H4 (cell line): ENCODE measurements around the gene PAIP1. TPM values are rescaled to one million over a fixed set of nuclear protein-coding genes. Genes with fewer than 3 reads are reported as not detected.
"Not testable (repeated sequence)": the region's sequence is repeated elsewhere in the genome, so short reads cannot be mapped to it uniquely, and the experiment has no call there.

ENCODE experiments used
- DNase-seq: peaks from one replicate; pipeline ENCODE4 v3.0.0-alpha.2; 2015; ENCODE audit warnings: low spot score
- total RNA-seq: library from RNA; depleted of rRNA; stranded (reverse); fragments of >200 nt; shearing (Covaris generic); gene quantifications from 2 replicates; pipeline ENCODE4 v1.2.3, GENCODE V29; 2014; rRNA removed

PAIP1 gene, protein sequence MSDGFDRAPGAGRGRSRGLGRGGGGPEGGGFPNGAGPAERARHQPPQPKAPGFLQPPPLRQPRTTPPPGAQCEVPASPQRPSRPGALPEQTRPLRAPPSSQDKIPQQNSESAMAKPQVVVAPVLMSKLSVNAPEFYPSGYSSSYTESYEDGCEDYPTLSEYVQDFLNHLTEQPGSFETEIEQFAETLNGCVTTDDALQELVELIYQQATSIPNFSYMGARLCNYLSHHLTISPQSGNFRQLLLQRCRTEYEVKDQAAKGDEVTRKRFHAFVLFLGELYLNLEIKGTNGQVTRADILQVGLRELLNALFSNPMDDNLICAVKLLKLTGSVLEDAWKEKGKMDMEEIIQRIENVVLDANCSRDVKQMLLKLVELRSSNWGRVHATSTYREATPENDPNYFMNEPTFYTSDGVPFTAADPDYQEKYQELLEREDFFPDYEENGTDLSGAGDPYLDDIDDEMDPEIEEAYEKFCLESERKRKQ
- 186 and 222 TPM in 2 replicates for total RNA-seq

DNA sequence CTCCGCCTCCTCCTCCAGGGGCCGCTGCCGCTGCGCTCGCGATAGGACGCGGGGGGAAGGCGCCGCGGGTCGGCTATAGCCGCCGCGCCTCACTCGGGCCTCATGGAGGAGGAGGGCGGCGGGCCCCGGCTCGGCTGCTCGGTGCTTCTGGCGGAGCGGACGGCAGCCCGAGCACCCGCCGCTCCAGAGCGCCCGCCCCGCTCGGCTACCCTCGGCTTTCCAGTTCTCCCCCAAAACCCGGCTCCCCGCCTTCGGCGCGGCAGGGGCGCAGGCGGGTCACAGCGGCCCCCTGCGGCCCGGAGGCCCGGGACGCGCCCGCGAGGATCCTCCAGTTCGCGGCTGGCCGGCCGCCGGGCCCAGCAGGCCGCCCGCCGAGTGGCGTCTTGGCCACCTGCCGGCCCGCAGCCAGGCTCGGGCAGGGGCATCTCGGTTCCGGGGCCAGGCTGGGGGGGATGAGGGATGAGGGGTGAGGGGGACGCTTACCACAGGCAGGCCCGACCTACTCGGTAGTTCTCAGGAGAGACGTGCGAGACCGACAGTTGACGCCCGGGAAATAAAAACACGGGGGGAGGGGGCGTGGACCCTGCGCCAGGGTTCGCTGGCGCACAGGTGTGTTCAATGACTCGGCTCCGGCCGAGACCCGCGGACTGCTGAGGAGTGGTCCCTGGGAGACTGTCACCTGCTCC lies at the start of gene PAIP1:
Gene PAIP1 (minus strand): TSS at position 221 of the 686 bp plus-strand sequence. CDS start 231 bp downstream, outside the sequence.
- DNase-seq = peak; percentile 70

DNA sequence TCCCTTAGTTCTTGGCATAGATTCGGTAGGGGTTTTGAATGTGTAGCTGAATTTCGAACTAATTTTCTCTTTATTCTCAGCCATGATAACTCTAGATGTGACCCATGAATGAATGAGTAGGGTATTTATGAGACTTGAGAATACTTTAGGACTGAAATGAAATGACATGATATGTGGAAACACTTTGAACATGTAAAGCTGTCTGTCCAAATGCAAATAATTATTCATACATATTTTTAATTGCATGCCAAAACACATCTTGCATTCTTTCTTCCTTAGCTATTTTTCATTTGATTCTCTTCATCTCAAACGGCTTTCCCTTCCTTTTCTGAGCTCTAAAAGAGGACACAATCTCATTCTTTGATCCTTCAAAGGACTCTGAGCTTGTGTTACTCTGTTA lies 49.5 kb upstream of the PAIP1 start:
- no peak for DNase-seq

DNA sequence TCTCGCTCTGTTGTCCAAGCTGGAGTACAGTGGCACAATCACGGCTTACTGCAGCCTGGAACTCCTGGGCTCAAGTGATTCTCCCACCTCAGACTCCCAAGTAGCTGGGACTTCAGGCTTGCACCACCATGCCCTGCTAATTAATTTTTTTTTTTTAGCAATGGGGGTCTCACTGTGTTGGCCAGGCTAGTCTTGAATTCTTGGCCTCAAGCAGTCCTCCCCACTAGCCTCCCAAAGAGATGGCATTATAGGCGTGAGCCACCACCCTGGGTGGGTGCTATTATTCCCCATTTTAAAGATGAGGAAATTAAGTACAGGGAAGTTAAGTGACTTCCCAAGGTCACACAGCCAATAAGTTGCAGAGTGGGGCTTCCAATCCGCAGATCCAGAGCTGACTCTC lies 47.8 kb upstream of the PAIP1 start:
- DNase-seq = no peak

DNA sequence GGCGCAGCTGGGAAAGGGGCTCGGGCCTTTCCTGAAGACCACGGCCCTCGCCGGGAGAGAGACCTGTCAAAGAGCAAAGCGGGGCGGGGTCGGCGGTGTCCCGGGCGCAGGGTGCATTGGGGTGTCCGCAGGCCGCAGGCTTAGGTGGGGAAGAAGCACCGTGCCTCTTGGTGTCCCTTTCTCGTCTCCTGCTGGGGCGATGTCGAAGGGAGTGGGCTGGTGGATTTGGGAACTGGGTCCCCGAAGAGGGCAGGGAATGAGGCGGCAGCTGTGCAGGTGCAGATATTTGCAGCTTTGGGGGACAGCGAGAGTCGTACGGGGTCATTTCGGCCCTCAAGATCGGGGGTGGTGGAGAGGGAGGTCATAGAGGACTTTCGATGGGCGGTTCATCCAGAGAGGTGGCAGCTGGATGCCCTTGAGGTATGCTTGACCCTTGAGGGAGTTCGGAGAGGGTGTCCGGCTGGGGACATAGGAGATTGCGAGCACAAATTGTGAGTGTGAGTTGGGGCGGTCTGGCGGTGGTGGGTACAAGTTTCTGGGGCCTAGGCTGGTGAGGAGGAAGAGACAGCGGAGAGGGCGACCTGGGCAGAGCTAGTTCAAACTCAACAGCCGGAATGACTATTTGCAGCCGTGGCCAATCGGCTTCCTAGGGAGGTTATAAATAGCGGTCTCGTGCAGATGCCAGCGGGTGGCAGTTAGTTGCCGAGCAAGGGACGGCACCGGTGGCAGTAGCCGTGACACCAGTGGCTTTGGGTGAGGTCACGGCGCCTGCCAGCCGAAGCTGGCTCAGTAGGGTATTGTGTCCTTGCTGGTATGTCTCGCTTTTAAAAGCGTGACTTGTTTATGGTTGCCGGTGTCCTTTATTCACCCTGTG lies 46.7 kb upstream of the PAIP1 start:
- DNase-seq = peak; percentile 78

DNA sequence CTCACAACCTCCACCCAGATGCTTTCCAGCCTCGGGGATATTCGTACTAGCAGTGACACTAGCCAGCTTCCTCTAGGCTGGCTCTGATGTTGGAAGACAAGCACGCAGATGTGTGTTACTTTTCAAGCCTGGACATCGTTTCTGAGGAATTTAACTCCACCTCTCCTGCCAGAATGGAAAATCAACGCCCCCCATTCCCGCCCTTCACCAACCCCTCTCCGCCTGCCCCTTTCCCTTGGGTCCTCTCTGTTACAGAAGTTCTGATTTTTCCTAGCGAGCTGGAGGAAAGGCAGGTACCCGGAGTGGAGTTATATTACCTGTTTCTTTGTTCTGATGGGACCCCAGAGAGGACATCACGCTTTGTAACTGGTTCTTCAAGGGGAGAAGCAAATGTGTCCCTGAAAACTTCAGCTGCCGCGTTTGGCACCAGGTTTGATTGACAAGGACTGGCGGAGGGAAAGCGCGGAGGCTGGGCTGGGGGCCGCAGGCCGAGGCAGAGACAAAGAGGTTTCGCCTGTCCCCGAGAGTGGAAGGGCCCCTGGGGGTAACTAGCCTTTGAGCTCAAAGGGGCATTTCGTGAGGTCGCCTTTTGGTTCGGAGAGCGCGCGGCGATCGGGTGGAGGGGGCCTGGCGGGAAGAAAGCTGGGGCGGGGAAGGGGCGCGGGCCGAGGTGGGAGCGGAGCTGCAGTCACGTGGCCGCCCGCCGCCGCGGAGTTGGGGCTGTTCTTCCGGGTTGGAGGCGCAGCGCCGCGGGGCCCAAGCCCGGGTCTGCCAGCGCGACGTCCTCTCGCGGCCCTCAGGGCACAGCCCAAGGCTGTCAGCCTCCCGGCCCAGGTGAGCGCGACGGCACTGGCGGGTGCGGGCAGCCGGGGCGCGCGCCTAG lies 45.8 kb upstream of the PAIP1 start, which contains the start of gene NNT:
Gene NNT (plus strand): TSS at position 720 of the 883 bp plus-strand sequence. CDS start 6,016 bp downstream, outside the sequence.
- peak; percentile 53 for DNase-seq

DNA sequence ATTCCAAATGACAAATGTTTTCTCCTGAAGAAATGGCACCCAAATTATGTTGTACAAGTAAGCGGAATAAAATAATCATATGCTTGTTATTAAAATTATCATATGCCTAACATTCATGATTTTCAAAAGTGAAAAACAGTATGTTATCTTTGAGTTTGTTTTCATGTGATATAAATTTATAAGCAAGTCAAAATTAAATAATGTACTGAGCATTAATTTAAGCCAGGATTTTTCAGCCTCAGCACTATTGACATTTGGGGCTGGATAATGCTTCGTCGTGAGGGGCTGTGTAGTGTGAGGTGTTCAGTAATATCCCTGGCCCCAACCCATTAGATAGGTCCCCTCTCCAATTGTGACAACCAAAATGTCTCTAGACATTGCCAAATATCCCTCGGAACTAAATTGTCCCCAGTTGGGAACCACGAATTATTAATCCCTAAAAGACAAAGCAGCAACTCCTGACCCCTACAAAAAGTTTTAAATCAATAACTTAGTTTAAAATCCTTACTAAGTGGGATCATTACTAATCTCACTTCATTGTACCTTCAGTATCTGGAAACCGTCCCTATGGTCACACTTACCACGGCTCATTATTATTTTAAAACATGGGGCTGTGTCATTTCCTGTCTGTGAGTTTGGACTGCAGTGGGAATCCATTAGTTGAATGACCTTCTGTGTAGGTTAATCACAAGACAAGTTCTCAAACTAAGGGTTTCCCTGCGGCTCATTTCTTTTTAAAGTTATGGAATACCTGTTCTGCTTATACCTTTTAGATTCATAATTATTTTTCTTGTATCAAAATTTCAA lies 44.8 kb upstream of the PAIP1 start:
- DNase-seq = peak; percentile 52

DNA sequence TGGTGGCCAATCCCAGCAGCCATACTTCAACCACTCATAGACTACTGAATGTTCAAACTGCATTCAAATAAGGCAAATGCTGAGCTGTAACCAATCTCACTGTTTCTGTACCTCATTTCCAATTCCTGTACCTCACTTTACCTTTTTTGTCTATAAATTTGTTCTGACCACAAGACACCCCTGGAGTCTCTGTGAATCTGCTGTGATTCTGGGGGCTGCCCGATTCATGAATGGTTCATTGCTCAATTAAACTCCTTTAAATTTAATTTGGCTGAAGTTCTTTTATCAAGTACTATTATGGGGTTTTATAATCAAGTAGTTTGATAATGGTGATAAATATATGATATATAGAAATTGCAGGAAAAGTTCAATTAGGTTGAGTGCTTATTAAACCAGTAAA lies 42.0 kb upstream of the PAIP1 start:
- DNase-seq = not testable (repeated sequence)

DNA sequence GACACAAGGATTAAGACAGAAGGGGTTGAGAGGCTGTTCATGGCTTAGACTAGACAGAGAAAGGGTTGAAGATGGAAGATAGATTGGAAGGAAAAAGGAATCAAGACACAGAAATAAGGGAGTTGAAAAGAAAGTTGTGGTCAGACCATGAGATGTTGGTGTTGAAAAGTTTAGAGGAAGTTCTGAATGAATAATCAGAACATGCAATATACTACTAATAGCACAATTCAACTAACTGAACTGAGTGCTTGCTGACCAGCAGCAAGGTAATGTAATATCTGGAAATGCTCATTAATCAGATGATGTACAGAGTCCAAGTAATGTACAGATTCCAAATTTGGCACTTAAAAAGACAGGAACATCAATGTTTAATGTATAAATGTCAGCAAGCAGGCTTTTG lies 35.5 kb upstream of the PAIP1 start:
- DNase-seq = no peak

DNA sequence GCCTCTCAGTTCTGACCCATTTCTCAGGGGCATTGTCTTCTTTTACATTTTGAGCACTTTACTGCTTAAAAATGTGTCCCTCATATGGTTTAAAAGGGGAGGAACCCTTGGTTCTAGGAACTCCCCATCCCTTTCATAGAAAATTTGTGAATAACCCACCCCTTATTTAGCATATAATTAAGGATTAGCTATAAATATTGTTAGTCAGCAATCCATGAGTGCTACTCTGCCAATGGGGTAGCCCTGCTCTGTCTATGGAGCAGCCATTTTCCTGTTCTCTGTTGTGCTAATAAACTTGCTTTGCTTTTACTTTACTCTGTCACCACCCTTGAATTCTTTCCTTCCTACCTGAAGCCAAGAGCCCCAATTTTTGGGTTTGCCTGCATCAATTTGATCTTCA lies 33.8 kb upstream of the PAIP1 start:
- DNase-seq = no peak

DNA sequence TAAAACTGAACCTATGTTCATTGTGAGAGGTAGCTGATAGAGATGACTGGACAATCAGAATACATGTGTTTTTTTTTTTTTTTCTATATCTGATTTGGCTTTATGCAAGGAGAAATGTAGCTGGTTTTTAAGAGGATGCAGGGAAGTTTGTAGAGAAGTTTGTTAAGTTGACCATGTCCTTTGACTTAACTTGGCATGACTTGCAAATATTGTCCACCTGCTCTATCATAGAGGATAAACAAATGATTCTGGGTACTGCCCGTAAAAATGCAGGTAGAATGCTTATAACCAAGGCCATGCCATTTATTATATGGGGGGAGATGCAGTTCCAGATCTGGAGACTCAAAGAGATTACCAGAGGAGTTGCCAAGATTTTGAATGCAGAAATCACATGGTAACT lies 32.4 kb upstream of the PAIP1 start:
- no peak for DNase-seq

DNA sequence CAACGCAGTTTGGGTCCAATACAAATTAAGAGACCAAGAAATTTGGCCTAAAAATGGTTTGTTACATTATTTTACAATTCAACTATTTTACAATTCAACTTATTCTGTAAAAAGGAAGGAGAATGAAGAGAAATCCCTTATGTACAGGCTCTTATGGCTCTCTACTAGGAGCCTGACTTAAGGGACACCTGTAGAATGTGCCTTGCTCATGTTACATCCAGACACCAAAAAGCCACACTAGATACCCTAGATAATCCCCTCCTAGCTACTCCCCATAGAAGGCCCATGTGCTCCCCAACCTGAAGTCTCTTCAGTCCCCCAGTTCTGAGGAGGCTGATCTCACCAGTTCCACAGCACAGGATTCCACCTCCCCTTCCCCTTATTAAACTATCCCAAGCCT lies 32.0 kb upstream of the PAIP1 start:
- no peak for DNase-seq

DNA sequence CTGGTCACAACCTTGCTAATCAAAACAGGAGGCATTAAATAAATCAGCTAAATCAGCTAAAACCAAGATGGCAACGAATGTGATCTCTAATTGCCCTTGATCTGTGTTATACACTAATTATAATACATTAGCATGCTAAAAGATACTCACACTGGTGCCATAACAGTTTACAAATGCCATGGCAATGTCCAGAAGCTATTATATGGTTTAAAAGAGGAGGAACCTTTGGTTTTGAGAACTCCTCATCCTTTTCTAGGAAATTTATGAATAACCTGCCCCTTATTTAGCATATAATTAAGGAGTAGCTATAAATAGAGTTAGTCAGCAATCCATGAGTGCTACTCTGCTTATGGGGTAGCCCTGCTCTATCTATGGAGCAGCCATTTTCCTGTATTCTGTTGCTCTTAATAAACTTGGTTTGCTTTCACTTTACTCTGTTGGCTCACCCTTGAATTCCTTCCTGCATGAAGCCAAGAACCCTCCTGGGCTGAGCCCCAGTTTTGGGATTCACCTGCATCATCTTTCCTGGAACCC lies 27.4 kb upstream of the PAIP1 start:
- no peak for DNase-seq

DNA sequence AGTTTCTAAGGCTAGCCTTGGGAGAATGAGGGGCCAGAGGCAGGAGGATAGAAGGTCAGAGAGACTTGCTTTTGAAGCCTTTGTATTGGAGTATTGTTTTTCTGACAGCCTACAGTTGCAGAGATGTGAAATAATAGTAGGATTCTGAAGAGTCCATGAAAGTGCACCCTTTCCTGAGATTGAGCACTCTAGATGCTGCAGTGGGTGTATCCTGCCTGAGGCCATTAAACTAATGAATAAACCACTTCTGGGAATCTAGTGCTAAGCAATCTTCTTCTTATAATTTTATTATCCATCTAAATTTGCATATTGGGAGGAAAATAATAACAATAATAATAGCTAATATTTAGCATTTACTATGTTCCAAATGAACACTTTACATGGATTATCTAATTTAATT lies 26.8 kb upstream of the PAIP1 start:
- DNase-seq = no peak

DNA sequence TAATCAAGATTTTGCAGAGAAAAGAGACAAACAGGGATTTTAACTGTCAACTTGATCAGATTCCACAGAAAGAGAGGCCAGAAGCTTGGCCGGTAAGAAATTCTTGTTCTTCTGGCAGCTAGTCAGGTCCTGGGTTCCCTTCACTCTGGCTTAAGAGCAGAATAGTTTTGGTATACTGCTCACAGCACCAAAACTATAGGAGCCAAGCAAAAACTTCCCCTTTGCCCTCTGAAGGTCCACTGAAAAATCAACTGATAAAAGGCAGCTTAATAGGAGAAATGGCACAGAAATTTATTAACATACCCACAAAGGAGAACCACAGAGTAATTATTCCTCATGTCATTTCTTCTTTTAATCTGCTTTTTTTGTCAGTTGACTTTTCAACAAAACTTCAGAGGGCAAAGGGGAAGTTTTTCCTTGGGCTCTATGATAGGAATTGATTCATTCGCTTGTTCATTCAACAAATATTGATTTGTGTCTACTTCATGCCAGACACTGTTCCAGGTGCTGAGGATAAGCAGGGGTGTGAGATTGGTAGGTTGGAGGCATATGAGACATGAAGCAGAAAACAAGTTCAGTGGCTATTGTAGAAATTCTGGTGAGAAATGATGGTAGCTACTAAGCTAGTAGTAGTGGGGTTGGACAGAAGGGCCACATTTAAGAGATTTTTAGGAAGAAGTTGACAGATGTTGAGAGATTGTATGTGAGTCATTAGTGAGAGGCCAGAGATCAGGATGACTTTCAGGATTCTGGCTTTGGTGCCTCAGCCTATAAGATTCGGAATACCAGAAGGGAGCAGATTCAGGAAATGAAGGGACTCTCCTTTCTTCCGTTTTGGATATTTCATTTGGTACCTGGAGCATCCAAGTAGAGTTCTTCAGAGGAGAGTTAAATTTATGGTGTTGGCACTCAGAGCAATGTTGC lies 25.5 kb upstream of the PAIP1 start:
- DNase-seq = no peak

DNA sequence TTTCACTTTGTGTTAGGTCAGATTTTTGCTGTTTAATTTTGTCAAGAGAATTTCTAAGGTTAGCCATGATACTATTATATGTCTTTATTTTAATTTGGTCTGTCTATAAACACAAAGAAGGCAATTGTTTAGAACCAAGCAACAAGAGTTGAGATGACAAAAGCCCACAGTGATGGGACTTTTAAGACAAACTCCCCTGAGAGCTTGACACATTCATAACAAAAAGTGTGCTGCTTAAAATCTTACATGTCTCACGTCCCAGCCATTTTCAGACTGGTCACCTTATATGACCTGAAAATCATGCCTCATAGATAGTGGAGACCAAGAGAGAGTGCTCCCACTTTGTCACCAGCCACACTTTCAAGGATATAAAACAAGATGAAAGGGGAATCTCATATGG lies 24.5 kb upstream of the PAIP1 start:
- DNase-seq = no peak

DNA sequence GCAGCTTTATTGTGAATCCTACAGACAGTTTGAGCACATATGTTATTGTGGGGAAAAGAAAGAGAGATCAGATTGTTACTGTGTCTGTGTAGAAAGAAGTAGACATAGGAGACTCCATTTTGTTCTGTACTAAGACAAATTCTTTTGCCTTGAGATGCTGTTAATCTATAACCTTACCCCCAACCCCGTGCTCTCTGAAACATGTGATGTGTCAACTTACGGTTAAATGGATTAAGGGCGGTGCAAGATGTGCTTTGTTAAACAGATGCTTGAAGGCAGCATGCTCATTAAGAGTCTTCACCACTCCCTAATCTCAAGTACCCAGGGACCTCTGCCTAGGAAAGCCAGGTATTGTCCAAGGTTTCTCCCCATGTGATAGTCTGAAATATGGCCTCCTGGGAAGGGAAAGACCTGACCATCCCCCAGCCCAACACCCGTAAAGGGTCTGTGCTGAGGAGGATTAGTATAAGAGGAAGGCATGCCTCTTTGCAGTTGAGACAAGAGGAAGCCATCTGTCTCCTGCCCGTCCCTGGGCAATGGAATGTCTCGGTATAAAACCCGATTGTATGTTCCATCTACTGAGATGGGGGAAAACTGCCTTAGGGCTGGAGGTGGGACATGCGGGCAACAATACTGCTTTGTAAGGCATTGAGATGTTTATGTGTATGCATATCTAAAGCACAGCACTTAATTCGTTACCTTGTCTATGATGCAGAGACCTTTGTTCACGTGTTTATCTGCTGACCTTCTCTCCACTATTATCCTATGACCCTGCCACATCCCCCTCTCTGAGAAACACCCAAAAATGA lies 23.7 kb upstream of the PAIP1 start:
- not testable (repeated sequence) for DNase-seq

DNA sequence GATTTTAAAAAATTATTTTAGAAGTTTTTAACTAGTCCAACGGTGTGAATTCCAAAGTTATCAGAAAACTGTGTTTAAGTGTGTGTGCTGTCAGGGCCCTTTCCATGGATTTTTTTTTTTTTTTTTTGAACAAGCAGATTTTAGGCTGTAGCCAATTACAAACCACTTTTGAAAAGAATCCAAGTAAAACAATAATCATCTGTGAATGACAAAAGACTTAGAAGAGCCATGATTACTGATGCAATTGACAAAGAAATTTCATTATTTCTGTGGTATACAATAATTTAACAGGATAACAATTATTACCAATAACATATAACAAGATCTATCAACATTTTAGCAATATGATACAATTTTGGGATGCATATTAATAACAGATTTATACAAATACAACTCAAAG lies 16.2 kb upstream of the PAIP1 start:
- DNase-seq = no peak

DNA sequence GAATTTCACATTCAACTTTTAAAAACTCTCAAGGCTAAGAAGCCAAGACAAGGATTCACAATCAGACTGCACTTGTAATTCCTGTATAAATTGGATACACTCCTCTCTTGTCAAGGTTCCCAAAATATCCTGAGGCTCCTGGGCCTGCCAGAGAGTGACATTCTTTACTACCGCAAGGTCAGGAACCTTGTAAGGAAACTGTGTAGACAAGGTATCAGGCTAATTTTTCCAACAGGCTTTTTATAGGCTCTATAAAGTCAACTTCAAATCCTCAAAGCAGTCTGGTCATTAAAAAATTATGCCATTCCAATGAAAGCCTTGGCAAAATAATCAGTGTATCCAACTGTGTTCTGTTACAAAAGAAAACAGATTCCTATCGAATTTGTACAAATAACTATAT lies 15.5 kb upstream of the PAIP1 start:
- no peak for DNase-seq
